ENCODE data around the gene CCDC40.

DNA sequence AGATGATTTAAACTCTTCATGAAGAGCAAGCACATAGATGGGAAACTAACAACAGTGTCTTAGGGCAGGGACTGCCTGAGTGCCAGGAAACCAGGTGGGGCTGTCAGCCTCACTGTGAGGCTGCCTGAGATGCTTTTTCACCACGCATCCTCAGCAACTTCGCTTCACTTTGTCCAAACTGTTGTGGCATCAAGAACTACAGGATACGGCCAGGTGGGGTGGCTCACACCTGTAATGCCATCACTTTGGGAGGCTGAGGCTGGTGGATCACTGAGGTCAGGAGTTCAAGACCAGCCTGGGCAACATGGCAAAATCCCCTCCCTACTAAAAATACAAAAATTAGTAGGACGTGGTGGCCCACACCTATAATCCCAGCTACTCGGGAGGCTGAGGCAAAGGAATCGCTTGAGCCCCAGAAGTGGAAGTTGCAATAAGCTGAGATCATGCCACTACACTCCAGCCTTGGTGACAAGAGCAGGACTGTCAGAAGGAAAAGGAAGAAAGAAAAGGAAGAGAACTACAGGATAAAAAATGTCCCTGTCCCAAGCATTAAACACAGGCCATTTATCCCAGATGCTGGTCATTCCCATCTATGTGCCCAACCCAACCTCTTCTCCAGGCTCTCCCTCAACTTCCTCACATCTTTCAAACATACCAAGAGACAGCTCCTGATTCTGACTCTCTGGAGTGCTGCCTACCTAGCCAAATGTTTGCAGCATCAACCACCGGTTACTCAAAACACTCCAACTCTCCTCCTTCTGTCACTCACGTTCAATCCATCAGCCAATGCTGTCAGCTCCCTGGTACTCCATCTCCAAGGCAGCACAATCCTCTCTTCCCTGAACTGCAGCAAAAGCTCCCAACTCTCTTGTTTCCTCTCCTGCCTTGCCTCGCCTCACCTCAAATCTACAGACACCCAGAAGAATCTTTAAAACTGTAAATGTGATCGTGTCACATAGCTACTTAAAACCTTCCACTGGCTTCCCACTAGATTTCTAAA lies 108.9 kb downstream of the CCDC40 start:
- TF ChIP-seq, protein P1, sequence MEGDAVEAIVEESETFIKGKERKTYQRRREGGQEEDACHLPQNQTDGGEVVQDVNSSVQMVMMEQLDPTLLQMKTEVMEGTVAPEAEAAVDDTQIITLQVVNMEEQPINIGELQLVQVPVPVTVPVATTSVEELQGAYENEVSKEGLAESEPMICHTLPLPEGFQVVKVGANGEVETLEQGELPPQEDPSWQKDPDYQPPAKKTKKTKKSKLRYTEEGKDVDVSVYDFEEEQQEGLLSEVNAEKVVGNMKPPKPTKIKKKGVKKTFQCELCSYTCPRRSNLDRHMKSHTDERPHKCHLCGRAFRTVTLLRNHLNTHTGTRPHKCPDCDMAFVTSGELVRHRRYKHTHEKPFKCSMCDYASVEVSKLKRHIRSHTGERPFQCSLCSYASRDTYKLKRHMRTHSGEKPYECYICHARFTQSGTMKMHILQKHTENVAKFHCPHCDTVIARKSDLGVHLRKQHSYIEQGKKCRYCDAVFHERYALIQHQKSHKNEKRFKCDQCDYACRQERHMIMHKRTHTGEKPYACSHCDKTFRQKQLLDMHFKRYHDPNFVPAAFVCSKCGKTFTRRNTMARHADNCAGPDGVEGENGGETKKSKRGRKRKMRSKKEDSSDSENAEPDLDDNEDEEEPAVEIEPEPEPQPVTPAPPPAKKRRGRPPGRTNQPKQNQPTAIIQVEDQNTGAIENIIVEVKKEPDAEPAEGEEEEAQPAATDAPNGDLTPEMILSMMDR (IDR thresholded peaks at IDR 0.05): no peak
- no peak for TF ChIP-seq POLR2A (IDR thresholded peaks at IDR 0.05)

Measured in thyroid gland (tissue), 4 donors.